NCI-H146 treated with DMSO at 0.1 percent for 48 hours (cell line): Measurements from ENCODE around the gene KLC4.
A peak's percentile ranks its signal among the peaks of the same experiment; 100 is the strongest.
"Not testable (repeated sequence)": the region's sequence is repeated elsewhere in the genome, so short reads cannot be mapped to it uniquely, and the experiment has no call there.

Source experiments
- DNase-seq: peaks from one replicate; lab custom pipeline; 2025; ENCODE audit not compliant: unreplicated experiment; lab: John Stamatoyannopoulos, UW

KLC4 gene

GRCh38 chr6:43090559-43090956, 31.1 kb downstream of the KLC4 start:
- DNase-seq, result no peak

GRCh38 chr6:43091020-43091419, 31.6 kb downstream of the KLC4 start:
- no peak for DNase-seq

- no peak for DNase-seq
These were observed 32.1 kb downstream of the KLC4 start for GRCh38 chr6:43091436-43091991.

- DNase-seq, result no peak
These were observed 33.2 kb downstream of the KLC4 start for GRCh38 chr6:43092635-43093034.

- no peak for DNase-seq
These were observed 34.2 kb downstream of the KLC4 start for GRCh38 chr6:43093436-43094289.

- no peak for DNase-seq
These were observed 36.5 kb downstream of the KLC4 start for GRCh38 chr6:43095939-43096338.

GRCh38 chr6:43096451-43097097, 37.1 kb downstream of the KLC4 start:
- DNase-seq, result no peak

- DNase-seq, result no peak
These were observed 37.7 kb downstream of the KLC4 start for GRCh38 chr6:43097098-43097489.

- DNase-seq, result no peak
These were observed 38.1 kb downstream of the KLC4 start for GRCh38 chr6:43097502-43097901.

GRCh38 chr6:43101497-43101896, 42.1 kb downstream of the KLC4 start:
- DNase-seq, result no peak

- no peak for DNase-seq
These were observed 43.9 kb downstream of the KLC4 start for GRCh38 chr6:43103253-43103876.

GRCh38 chr6:43105538-43106222, 46.2 kb downstream of the KLC4 start:
- no peak for DNase-seq

GRCh38 chr6:43107344-43108062, 48.1 kb downstream of the KLC4 start:
- peak; percentile 56 for DNase-seq

- peak; percentile 87 for DNase-seq
These were observed 54.2 kb downstream of the KLC4 start for GRCh38 chr6:43113431-43114260.

GRCh38 chr6:43115365-43115764, 55.9 kb downstream of the KLC4 start:
- peak; percentile 82 for DNase-seq

GRCh38 chr6:43117466-43117865, 58.0 kb downstream of the KLC4 start:
- DNase-seq, result not testable (repeated sequence)

GRCh38 chr6:43119482-43119881, 60.1 kb downstream of the KLC4 start:
- no peak for DNase-seq

- no peak for DNase-seq
These were observed 60.8 kb downstream of the KLC4 start for GRCh38 chr6:43120101-43120763.
